ENCODE results near the gene PDSS2. TPM values are rescaled to one million over a fixed set of nuclear protein-coding genes. Genes with fewer than 3 reads are reported as not detected.

Gene PDSS2
- total RNA-seq, 4 donors from 2014 or later: 6.5 to 12.2 (median 9.0) TPM

DNA sequence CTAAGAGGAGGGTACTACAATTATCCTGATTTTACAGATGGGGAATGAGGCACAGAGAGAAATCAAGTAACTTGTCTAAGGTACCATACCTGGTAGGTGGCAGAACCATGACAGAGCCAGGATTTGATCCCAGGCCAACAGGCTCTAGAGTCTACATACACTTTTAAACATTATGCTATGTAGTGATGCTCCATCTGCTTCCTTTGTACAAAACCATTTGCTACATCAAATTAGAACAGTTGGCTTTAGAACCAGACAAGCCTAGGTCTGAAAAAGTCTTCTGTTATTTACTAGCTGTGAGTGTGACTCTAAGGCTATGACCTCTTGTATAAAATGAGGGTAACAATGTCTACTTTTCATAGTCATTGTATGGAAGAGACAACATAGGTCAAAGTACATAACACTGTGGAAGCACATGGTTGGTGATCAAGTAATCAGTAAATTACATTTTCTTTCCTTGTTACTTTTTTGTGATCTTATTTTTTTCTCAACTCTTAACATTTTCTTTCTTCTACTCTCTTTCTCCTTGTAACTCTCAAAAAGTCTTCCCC is 122.1 kb downstream of the PDSS2 start:
- Histone ChIP-seq H3K36me3 (peaks cover 0 to 9% of the 10 kb centered on the region in 2 donors), H3K27ac (no peak overlapping the region), H3K9me3 (no peaks in the 10 kb centered on the region), H3K4me3 (no peak overlapping the region), H3K4me1 (no peaks in the 10 kb centered on the region), H3K27me3 (no peaks in the 10 kb centered on the region)
- TF ChIP-seq POLR2A (IDR thresholded peaks at IDR 0.05): no peak
- TF ChIP-seq, protein P1, sequence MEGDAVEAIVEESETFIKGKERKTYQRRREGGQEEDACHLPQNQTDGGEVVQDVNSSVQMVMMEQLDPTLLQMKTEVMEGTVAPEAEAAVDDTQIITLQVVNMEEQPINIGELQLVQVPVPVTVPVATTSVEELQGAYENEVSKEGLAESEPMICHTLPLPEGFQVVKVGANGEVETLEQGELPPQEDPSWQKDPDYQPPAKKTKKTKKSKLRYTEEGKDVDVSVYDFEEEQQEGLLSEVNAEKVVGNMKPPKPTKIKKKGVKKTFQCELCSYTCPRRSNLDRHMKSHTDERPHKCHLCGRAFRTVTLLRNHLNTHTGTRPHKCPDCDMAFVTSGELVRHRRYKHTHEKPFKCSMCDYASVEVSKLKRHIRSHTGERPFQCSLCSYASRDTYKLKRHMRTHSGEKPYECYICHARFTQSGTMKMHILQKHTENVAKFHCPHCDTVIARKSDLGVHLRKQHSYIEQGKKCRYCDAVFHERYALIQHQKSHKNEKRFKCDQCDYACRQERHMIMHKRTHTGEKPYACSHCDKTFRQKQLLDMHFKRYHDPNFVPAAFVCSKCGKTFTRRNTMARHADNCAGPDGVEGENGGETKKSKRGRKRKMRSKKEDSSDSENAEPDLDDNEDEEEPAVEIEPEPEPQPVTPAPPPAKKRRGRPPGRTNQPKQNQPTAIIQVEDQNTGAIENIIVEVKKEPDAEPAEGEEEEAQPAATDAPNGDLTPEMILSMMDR (IDR thresholded peaks at IDR 0.05): no peak
- TF ChIP-seq EP300 (IDR thresholded peaks at IDR 0.05): no peak
- TF ChIP-seq POLR2AphosphoS5 (IDR thresholded peaks at IDR 0.05): no peak
- no peak for ATAC-seq

DNA sequence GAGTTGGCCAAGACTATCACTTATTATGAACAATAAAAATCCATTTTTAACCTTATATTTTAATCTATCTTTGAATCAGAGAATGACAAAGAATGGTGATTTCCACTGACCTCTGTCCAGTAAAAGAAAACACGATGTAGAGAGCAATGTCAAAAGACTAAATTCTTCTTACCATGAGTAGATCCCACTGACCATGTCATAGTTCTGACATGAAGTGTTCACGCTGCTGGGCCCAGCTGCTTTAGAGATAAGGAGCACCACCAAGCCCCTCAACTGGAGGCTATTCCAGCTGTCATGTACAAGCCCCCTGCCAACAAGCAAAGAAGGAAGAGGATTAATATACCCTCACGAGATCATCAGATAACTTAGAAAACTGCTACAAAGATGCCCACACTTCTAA is 125.3 kb downstream of the PDSS2 start:
- no peak for ATAC-seq
- no peaks in the 10 kb centered on the region for H3K9me3 ChIP-seq
- WGBS, 2 donors (ENCODE audit: low coverage in 1 of 2): 93 to 100% methylated on average over 1 to 3 of the region's 3 CpGs
- H3K27me3 ChIP-seq: no peaks in the 10 kb centered on the region
- no peaks in the 10 kb centered on the region for H3K4me1 ChIP-seq
- peaks cover 0 to 9% of the 10 kb centered on the region in 2 donors for H3K36me3 ChIP-seq
- no peak overlapping the region for H3K4me3 ChIP-seq
- H3K27ac ChIP-seq: no peak overlapping the region
- TF ChIP-seq EP300 (IDR thresholded peaks at IDR 0.05): no peak
- no peak for TF ChIP-seq POLR2AphosphoS5 (IDR thresholded peaks at IDR 0.05)
- TF ChIP-seq, protein P1 (IDR thresholded peaks at IDR 0.05): no peak
- no peak for TF ChIP-seq POLR2A (IDR thresholded peaks at IDR 0.05)

- Histone ChIP-seq H3K4me1 (no peaks in the 10 kb centered on the region), H3K27ac (no peak overlapping the region), H3K9me3 (no peaks in the 10 kb centered on the region), H3K4me3 (no peak overlapping the region), H3K27me3 (no peaks in the 10 kb centered on the region), H3K36me3 (peaks cover 0 to 9% of the 10 kb centered on the region in 2 donors)
- TF ChIP-seq, protein P1 (IDR thresholded peaks at IDR 0.05): no peak
- TF ChIP-seq POLR2AphosphoS5 (IDR thresholded peaks at IDR 0.05) (no peak), EP300 (IDR thresholded peaks at IDR 0.05) (no peak), POLR2A (IDR thresholded peaks at IDR 0.05) (no peak)
- ATAC-seq: no peak
- WGBS, 2 donors (ENCODE audit: low coverage in 1 of 2): 86 to 95% methylated on average over 1 to 2 of the region's 2 CpGs
Measured at GRCh38 chr6:107333491-107333890, 125.9 kb downstream of the PDSS2 start.

DNA sequence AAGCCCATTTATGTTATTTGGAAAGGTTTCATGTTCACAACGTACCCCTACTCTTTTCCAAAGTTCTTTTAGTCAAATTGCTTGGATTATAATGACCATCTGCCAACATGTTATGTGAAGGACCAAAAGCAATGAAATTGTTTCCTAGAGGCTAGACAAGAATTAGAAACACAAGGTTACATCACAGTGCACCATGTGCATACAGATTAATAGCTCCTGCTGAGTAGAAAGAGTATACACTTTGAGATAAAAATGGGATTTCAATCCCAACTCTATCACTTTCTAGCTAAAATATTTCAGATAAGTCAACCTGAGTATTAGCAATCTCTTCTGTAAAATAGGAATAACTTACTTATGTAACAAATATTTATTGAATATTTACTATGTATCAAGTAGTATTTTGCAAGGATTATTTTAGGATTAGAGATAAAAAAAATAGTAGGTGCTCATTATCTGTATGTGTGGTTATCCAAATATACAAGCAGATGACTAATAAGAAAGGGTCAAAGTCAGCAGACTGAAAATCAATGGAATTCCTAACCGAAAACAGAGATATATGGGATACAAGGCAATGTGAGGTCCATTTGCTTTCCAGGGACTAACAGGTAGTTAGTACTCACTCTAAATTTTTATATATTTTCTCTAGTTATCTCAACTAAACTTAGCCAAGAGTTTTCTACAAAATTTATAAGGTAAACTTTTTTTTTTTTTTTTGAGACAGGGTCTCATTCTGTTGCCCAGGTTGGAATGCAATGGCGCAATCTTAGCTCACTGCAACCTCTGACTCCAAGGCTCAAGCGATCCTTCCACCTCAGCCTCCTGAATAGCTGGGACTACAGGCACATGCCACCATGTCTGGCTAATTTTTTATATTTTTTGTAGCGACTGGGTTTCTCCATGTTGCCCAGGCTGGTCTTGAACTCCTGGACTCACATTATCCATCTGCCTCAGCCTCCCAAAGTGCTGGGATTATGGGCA is 127.7 kb downstream of the PDSS2 start:
- H3K4me3 ChIP-seq: no peak overlapping the region
- H3K9me3 ChIP-seq: no peaks in the 10 kb centered on the region
- 89 to 97% methylated on average over 5 of the region's 5 CpGs for WGBS, 2 donors (ENCODE audit: low coverage in 1 of 2)
- ATAC-seq: no peak
- H3K27me3 ChIP-seq: no peaks in the 10 kb centered on the region
- H3K36me3 ChIP-seq: peaks cover 0 to 9% of the 10 kb centered on the region in 2 donors
- H3K27ac ChIP-seq: no peak overlapping the region
- H3K4me1 ChIP-seq: no peaks in the 10 kb centered on the region
- TF ChIP-seq POLR2A (IDR thresholded peaks at IDR 0.05) (no peak), EP300 (IDR thresholded peaks at IDR 0.05) (no peak), POLR2AphosphoS5 (IDR thresholded peaks at IDR 0.05) (no peak)
- TF ChIP-seq, protein P1 (IDR thresholded peaks at IDR 0.05): no peak

Measured in gastroesophageal sphincter (tissue), 4 donors.